ENCODE data around the gene DNASE1L2.
A peak's percentile ranks its signal among the peaks of the same experiment; 100 is the strongest.
"Not testable (repeated sequence)": the region's sequence is repeated elsewhere in the genome, so short reads cannot be mapped to it uniquely, and the experiment has no call there.

DNASE1L2 gene

DNA sequence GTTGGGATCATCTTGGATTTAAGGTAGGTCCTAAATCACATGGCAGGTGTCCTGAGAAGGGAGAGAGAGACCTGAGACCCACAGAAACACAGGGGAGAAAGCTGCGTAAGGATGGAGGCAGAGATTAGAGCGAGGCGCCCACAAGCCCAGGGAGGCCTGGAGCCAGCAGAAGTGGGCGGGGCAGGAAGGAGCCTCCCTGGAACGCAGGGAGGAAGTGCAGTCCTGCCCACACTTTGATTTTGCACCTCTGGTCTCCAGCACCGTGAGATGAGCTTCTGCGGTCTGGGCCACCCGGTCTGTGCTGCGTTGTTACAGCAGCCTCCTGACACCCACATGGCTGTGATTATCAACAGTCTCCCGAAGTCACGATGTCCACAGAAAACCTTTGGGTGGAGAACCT is 6.4 kb downstream of the DNASE1L2 start:
- DNase-seq, result no peak

DNA sequence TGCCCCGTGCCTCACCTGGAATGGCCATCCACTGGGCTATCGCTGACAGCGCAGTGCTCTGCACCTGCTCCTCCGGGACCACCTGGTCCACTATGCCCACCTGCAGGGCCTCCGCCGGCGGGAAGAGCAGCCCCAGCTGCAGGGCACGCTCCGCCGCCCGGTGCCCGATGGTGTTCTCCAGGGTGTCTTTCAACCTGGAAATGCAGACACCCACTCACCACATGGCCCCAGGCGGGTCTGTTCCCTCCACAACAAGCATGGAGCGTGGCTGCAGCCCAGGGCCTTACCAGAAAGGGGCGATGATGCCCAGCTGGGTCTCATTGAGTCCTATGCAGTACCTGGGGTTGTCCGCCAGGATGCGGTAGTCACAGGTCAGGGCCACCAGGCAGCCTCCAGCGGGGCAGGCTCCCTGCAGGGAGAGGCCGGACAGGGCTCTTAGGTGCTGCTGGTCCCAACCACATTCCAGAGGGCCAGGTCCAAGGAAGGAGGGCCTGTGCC is 6.8 kb downstream of the DNASE1L2 start:
- no peak for DNase-seq

DNA sequence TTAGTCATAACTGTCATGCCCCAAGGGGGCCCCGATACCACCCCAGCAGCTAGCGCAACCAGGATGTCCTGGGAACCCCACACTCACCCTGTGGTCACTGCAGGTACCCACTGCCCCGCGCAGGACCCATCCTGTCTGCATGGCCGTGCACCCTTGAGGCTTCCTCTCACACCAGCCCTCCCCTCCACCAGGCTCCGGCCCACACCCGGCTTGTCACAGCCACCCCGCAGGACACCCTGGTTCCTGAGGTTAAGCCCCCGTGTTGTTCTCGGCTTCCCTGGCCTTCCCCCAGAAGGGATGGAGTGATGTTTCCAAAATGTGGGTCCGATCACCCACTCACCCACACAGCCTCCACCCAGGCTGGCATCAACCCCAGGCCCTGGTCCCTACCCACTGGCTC is 7.5 kb downstream of the DNASE1L2 start:
- no peak for DNase-seq

DNA sequence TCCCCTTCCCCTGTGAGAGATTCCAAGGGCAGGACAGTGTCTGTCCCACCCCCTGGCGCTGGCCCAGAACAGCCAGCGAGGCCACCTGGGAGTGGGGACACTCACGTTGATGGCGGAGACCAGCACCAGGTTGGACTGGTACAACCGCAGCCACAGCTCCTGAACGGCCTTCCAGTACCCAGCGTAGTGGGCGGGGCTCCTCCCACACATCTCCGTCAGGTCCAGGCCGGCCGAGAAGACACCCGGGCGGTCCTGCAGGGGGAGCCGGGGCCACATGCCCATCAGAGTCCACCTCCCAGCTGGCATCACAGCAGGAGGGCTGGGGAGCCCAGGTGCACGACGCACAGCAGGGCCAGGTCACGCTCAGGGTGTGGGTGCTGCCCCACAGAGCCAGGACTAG is 8.1 kb downstream of the DNASE1L2 start:
- DNase-seq, result no peak

DNA sequence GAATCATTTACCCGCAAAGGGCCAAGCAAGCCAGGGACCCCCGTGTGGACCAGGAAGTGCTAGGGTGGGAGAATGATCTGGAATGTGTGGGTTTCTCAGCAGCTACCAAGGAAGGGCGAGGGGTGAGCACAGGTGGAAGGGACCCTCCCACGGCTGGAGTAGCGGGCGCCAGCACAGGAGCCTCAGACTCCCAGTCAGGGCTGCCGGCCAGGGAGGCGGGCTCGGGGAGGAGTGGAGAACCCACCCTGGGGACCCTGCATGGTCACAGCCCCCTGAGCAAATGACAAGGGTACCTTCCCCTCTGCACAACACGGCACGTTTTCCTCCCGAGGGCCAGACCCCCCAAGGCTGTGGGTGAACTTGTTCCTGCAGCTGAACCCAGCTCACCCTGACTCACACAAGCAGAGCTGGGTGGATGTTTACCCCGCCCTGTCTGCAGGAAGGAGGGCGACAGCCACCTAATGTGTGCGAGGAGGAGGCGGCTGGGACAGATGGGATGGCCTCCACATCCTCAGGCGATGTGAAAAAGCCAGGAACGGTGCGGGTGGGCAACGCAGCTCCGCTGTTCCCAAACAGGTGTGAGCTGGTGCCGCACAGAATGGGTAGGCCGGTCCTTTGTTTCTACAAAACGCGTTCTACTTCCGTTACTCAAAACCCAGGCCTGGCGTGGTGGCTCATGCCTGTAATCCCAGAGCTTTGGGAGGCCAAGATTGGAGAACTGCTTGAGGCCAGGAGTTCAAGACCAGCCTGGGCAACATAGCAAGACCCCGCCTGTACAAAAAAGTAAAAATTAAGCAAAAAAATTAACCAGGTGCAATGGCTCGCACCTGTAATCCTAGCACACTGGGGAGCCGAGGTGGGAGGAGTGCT is 8.9 kb downstream of the DNASE1L2 start:
- DNase-seq, result no peak

DNA sequence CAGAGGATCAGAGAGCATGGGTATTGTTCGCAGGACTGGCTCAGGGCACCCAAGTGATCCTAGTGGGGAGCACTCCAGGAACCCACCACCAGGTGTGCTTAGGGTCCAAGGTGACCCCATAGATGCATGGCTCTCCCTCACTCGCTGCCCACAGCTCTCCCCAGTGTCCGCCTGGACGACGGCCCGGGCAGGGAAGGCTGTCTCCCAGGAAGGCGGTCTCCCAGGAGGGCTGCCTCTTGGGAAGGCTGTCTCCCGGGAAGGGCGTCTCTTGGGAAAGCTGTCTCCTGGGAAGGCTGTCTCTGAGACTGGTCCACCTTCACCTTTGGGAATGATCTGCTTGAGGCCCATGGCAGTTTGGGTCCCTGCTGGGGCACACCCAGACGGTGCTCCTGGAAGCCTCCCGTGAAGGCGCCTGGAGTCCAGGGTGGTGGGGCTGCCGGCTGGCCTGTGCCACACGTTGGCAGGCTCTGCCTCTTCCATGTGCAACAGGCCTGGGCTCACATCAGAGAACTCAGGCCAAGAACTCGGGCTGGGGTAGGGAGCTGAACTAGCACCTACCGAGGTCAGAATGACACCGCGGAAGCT is 10.1 kb downstream of the DNASE1L2 start:
- DNase-seq, result no peak

DNA sequence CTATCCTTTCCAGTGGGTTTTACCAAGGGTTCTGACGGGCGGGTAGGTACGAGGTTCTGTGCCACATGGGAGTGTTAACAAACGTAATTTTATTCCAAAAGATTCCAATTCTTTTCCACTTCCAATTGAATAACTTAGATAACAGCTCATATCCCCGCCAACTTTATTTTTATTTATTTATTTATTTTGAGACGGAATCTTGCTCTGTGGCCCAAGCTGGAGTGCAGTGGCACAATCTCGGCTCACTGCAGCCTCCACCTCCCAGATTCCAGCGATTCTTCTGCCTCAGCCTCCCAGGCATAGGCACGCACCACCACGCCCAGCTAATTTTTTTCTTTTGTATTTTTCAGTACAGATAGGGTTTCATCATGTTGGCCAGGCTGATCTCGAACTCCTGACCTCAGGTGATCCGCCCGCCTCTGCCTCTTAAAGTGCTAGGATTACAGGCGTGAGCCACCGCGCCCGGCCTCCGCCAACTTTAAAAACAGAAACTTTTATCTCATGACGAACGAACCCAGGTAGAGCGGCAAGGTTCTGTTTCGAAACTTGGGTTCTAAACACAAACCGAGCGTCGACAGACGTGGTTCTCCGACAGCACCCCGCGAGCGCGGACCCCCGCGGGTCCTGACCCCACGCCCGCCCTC is 14.5 kb downstream of the DNASE1L2 start:
- no peak for DNase-seq

DNA sequence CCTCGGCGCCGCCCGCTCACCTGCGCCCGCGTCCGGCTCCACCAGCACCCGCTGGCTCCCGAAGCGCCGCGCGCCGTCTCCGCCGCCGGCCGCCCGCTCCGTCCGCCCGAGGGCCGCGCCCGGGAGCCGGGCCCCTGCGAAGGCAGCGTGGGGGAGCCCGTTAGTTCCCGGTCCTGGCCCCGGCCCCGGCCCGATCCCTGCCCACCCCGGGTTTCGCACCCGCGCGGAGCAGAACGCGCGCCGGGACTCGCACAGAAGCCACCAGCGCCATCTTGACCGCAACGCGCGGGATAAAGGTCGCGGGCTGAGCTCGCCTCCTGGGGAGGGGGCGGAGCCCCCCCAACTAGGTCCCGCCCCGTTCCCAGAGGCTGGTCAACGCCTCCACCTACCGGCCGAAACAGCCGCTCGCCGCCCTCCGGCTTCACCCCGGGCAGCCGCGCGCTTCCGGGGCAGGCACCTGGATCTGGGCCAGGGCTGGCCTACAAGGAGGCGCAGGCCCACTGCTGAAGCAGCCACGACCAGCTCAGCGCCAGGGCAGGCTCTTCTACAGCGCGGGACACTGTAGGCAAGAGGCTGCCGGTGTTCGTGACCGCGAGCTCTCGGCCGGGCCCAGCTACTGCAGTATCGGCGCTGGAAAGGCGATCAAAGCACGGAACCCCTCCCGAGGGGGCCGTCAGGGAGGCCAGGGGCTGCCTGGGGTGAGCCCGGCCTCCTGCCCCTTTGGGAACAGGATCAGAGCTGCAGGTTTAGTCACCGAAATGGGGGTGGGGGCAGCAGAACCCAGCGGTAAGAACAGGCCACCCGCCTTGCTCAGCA is 15.3 kb downstream of the DNASE1L2 start, which contains the start of gene ECI1:
Gene ECI1, minus strand, starts transcription at position 292 of the 816 bp plus-strand sequence. Its CDS starts 21 bp downstream, at position 271.
- peak; percentile 41 to 78 for DNase-seq

DNA sequence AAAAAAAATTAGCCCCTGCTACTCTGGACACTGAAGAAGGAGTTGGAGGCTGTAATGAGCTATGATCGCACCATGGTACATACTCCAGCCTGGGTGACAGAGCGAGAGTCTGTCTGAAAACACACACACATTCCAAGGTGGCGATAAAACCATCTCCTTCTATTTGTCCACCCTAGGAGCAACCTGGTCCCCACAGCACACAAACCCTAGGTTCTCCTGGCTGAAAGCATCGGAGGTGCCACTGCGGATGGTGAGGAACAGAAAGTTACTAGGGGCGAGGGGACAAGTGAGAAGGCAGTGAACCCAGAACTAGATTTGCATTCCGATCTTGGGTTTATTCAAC is 16.5 kb downstream of the DNASE1L2 start:
- DNase-seq, result no peak

DNA sequence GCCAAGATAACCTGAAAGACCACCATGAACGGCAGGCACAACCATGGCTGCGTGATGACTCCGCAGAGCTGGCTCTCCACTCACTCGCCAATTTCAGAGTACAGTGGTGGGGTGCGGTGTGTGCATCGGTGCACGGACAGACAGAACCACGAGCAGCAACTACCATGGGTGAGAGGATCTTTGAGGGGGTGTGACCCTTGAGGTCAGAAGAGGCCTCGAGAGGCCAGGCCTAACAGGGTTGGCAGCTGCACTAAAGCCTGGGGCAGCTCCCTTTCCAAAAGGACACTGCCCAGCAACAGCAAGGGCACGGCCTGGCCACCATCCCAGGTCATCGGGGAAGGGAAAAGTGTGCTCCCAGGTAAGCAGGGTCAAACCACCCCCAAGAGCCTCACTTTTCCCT is 17.0 kb downstream of the DNASE1L2 start:
- no peak for DNase-seq

DNA sequence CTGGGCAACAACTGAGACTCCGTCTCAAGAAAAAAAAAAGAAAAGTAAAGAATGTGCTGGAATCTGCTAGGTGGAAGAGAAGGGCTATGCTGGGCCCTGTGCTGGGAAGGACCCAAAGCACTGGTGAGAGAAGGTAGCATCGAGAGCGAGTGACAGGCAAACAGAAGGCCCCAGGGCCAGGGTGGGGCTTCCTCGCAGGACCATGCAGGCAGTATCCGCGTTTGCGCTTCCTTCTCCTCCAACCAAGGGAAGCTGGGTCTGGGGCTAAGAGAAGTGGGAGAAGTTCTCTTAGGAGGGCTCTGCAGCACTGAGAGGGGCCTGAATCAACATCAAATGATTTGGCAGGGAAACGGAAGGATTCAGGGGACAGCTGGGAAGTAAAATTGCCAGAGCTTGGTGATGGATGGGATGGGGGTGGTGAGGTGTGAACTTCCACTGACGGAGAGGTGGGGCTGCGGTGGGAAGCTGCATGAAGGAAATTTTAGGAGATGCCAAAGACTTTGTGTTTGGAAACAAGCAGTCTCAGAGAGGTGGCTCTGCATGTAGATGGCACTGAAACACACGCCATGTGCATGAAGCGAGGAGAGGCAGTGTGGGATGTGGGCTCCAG is 20.4 kb downstream of the DNASE1L2 start:
- DNase-seq, result no peak

DNA sequence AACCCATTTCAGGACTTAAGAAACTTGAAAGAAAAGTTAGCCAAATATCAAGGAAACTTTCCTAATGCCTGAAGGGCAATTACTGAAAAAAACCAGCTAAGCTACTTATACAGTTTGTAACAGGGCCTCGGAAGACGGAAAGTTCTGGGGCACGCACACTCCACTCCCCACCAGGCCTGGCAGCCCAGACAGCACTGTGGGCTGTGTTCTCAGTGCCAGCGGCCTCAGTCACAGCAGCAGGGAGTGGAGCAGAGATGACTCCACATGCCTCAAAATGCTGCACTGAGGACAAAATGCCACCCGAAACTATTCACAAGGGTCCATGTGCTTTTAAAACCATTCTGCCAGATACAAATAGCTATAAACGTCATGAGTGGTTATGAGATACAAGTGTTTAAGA is 21.5 kb downstream of the DNASE1L2 start:
- no peak for DNase-seq

DNA sequence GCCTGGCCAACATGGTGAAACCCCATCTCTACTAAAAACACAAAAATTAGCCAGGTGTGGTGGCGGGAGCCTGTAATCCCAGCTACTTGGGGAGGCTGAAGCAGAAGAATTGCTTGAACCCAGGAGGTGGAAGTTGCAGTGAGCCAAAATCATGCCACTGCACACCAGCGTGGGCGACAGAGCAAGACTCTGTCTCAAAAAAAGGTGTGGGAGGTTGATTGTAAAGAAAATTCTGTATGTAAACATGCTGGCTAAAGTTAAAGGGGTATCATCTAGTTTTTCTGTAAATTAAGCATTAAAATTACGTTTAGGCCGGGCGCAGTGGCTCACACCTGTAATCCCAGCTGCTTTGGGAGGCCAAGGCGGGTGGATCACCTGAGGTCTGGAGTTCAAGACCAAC is 22.3 kb downstream of the DNASE1L2 start:
- not testable (repeated sequence) for DNase-seq

DNA sequence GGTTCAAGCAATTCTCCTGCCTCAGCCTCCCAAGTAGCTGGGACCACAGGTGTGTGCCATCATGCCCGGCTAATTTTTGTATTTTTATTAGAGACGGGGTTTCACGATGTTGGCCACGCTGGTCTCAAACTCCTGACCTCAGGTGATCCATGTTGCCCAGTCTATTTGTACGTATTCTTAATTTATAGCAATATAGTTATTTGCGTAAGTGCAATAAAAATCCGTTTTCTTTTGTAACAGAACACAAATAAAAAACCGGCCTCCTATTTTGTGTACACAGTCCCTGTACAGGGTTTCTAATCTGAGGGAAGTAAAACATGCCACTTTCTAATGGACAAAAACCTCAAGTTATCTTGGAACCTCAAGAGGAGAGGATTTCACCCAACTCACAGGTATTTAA is 24.0 kb downstream of the DNASE1L2 start:
- DNase-seq, result no peak

DNA sequence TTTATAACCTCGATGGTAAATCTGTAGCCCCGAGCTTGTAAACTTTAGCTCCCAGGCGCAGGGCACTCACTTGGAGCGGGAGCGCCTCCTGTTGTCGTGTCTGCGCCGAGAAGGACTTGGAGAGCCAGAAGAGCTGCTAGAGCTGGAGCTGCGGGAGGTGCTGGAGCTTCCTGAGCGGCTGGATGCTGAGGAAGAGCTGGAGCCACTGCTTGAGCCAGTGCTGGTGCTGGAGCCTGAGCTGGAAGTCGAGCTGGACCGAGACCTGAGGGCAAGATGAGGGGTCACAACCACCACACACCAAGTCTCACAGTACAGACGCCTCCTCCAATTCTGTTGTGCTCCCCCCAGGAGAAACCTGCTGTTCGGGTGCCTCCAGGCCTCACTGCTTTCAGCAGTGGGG is 26.8 kb downstream of the DNASE1L2 start:
- DNase-seq, result not testable (repeated sequence)

DNA sequence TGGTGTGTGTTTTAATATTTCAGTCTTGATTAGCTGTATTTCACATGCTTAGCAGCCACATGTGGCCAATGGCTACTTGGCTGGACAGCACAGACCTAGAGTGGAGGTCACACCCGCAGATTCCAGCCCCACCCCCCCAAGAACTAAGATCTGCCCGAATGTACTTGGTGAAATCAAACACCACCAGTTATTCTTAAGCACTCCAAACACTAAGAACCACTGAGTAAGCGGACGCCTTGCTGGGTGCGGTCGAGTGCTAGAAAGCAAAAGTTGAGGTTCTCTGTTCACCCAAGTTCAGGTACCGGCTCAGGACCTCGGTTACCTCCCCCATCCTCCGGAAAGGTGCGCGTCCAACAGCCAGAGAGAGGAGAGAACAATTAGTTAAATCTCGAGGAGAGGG is 30.6 kb downstream of the DNASE1L2 start:
- not testable (repeated sequence) for DNase-seq

DNA sequence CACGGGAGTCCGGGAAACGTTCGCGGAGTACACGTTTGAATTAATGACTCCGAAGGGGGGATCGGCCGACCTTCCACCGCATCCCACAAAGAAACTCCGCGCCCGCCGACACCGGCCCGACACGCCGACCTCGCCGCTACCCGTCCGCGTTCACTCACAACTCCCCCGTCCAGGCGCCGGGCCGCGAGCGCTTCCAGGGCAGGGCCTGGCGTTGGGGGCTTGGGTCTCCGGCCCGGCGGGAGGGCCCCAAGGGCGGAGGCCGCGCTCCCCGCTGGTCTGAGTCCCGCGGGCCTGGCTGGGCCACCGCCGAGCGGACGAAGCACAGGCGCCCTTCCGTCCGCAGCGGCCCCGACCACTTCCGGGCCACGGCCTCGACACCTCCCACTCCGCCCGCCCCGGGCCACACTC is 31.3 kb downstream of the DNASE1L2 start:
- peak in 1 of 2 donors; percentile 71 for DNase-seq

DNA sequence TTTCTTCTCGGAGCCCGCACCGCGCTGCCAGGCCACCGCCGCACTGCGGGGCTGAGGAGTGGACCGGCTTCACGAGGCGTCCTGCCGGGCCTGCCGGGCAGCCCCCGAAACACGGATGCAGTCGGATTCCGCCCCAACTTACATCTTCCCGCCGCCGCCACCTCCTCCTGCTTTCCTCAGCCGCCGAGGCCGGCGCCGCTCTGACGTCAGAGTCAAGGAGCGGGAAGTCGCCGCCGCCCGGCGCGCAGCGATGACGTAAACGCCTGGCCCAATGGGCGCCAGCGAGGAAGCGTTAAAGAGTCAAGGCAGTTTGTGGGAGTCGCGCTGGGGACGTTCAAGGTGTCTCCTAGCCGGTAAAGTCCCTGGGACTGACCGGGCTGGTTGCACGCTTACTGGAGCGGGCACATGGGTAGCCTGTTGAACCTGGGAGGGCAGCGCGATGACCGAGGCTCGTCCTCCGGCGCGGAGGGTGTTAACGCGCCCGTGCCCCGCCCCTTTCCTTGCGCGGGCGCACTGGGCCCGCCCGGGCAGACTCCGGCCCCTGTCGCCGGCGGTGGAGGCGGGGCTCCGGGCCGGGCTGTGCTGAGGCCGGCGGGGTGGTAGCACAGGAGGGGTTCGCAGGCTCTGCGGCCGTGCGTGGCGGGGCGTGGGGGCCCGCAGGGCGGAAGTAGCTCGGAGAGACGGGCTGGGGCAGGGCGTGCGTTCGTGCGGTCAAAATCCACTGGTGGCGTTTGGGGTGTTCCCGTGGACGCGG is 31.8 kb downstream of the DNASE1L2 start, which contains the start of gene RNPS1:
Gene RNPS1, minus strand, starts transcription at position 214 of the 754 bp plus-strand sequence. CDS start 3,483 bp downstream, outside the sequence.
- peak; percentile 93 to 97 for DNase-seq

DNA sequence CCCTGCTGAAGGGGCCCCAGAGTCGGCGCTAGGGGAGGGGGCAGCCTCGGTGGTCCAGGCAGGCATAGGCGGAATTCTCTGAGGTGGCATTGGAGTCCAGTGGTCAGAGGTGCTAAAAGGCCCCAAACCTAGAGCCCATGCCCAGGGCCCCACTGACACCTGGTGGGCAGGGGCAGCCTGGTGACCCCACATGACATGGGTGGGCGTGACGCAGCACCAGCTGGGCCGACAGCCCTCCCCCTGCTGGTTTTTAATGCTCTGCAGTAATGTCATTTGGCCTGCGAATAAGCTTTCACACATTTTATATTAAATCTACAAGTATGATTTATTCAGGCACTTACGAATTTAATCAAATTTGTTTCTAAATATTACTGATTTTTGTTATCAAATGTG is 33.8 kb downstream of the DNASE1L2 start:
- no peak for DNase-seq

DNA sequence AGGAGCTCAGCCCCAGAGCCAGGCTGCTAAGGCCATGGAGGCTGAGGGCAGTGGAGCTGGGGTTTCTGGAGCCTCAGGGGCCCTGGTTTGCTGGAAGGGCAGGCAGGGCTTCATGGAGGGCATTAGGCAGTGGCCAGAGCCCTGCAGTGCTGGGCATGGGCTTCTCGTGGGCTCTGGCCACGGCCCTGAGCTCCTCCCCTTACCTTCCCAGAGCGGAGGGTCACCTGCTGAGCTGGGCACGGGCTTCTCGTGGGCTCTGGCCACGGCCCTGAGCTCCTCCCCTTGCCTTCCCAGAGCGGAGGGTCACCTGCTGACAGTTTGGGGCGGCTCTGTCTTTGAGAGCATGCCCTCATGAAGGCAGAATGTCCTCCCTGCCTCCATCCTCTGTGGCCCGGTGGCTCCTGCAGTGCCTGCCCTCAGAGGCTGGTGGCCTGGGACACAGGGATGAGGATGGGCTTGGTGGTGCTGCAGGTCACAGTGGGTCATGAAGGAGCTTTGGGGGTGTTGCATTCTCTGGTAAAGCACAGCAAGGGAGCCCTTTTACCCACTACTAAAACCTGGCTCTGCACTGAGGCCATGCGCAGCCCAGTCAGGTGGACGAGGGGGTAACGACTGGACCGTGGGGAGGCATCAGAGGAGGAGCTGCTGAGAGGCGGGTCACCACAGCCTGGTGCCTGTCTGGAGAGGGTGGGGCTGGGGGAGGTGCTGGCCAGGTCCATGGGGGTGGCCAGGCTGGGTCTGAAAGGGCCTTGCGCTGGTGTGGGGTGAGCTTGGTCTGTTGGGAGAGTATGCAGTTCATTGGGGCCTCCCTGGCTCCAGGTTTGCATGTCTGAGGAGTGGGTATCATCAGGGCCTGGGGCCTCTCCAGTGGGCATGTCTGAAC is 34.6 kb downstream of the DNASE1L2 start:
- DNase-seq, result no peak
